ENCODE measurements around the gene CAST.

The CAST gene

DNA sequence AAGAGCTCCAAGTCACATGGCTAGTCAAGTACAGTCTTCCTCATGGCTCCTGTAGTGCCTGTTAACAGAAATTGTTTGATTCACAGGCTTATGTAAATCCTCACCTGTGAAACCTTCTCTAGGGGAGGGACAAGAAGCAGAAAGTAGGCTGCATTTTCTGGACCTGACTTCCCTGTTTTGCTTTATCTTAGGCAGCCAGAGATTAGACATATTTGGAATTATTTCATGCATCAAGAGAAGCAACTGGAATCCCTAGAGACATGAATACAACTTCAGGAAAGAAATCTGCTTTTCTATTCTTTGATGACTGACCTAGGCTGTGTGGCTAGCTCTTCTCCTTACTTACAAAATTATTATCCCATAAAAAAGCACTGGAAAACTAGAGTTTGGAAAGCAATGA, 52.3 kb downstream of the CAST start:
- FAIRE-seq (no peak), DNase-seq (ENCODE audit: insufficient read length, low spot score) (no peak)
- TF ChIP-seq SPI1 (IDR thresholded peaks at IDR 0.05; ENCODE audit: low read depth, low read length) = no peak
- TF ChIP-seq POLR2A (IDR thresholded peaks at IDR 0.05; ENCODE audit: low read depth, low read length) = no peak
- no peak for TF ChIP-seq POLR2AphosphoS5 (IDR thresholded peaks at IDR 0.05; ENCODE audit: low read depth, low read length)
- TF ChIP-seq POU2F2 (IDR thresholded peaks at IDR 0.05; ENCODE audit: low read depth, low read length) = no peak

DNA sequence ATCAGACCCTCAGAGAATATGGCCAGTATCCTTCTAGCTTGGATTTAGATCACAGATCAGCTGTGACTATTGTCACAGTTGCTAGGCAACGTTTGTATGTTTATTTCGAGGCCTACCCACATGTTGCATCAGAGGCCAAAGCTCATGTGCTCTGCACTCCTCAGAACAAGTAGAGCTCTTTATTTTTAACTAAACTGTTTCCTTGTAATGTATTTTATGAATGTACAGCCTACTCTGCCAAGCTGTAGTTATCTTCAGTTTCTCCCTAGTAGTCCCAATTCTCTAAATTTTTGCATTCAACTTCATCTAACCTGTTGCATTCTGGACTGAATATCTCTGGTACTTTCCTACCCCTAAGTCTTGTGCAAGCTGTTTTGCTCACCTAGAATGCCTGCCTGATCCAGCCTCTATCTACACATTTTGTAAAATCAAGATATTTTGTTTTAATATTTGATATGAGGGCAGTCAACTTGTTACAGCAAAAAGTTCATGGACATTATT, 52.8 kb downstream of the CAST start:
- TF ChIP-seq SPI1 (IDR thresholded peaks at IDR 0.05; ENCODE audit: low read depth, low read length) (no peak), POLR2AphosphoS5 (IDR thresholded peaks at IDR 0.05; ENCODE audit: low read depth, low read length) (no peak), TAF1 (IDR thresholded peaks at IDR 0.05; ENCODE audit: low read depth, low read length) (no peak), POU2F2 (IDR thresholded peaks at IDR 0.05; ENCODE audit: low read depth, low read length) (no peak), POLR2A (IDR thresholded peaks at IDR 0.05; ENCODE audit: low read depth, low read length) (no peak), PAX5 (IDR thresholded peaks at IDR 0.05; ENCODE audit: insufficient read depth, low read length, severe bottlenecking) (no peak)
- FAIRE-seq (no peak), DNase-seq (ENCODE audit: insufficient read length, low spot score) (no peak)

DNA sequence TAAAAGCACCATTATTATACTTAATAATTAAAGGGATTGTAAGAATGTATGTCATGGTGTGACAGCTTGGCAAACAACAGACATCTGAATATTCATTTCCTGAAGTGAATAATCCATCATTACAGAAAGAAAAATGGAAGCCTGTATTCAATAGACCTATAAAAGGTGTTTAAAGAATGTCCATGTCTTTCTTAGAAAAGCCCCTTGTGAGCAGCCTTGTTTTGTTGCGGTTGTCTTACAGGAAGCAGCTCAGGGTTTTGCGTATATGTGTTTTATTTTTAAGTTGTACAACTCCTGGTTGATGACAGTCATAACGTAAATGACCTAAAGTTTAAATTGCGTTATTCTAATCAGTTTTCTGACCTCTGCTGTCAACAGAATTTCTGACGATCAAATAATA, 53.8 kb downstream of the CAST start:
- FAIRE-seq (no peak), DNase-seq (ENCODE audit: insufficient read length, low spot score) (no peak)
- TF ChIP-seq PAX5 (IDR thresholded peaks at IDR 0.05; ENCODE audit: insufficient read depth, low read length, severe bottlenecking) = no peak
- no peak for TF ChIP-seq POLR2AphosphoS5 (IDR thresholded peaks at IDR 0.05; ENCODE audit: low read depth, low read length)
- TF ChIP-seq POLR2A (IDR thresholded peaks at IDR 0.05; ENCODE audit: low read depth, low read length) = no peak
- TF ChIP-seq TAF1 (IDR thresholded peaks at IDR 0.05; ENCODE audit: low read depth, low read length) = no peak
- no peak for TF ChIP-seq SPI1 (IDR thresholded peaks at IDR 0.05; ENCODE audit: low read depth, low read length)
- TF ChIP-seq POU2F2 (IDR thresholded peaks at IDR 0.05; ENCODE audit: low read depth, low read length) = no peak

DNA sequence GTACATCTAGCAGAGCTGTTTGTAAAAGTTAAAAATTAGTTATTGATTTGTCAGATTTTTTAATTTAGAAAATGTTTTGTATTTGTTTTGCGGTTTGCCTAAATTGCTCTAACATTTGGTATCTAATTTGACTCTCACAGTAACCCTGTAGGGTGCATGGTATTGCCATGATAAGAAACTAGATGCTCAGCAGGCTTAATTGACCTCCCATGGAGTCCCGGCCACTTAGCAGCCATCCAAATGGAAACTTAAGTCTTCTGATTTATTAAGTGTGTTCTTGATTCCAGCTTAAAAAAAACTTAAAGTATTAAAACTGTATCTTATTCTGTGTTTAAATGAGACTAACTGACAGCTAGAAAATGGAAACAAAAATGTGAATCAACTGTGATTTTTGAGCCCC, 54.5 kb downstream of the CAST start:
- FAIRE-seq (no peak), DNase-seq (ENCODE audit: insufficient read length, low spot score) (no peak)
- TF ChIP-seq SPI1 (IDR thresholded peaks at IDR 0.05; ENCODE audit: low read depth, low read length) (no peak), PAX5 (IDR thresholded peaks at IDR 0.05; ENCODE audit: insufficient read depth, low read length, severe bottlenecking) (no peak), TAF1 (IDR thresholded peaks at IDR 0.05; ENCODE audit: low read depth, low read length) (no peak), POLR2A (IDR thresholded peaks at IDR 0.05; ENCODE audit: low read depth, low read length) (no peak), POLR2AphosphoS5 (IDR thresholded peaks at IDR 0.05; ENCODE audit: low read depth, low read length) (no peak), POU2F2 (IDR thresholded peaks at IDR 0.05; ENCODE audit: low read depth, low read length) (no peak)

DNA sequence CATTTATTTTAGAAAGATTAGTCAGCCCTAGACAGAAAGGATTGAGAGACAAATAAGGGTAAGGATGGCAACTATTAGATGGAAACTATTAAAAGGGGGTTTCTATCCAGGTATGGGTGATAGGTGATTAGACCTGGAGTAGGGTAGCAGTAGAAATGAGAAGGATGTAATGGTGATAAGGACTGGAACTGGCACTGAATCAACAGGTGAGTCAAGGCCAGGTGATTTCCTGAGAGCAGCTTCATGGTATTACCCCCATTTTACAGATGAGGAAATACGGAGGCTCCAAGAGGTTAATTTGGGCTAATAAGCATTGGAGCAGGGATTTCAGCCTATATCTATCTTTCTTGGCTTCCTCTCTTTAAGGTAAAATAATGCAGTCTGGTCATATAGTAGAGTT, 55.7 kb downstream of the CAST start:
- FAIRE-seq = no peak
- TF ChIP-seq POLR2A (IDR thresholded peaks at IDR 0.05; ENCODE audit: low read depth, low read length) = no peak
- no peak for TF ChIP-seq POLR2AphosphoS5 (IDR thresholded peaks at IDR 0.05; ENCODE audit: low read depth, low read length)
- TF ChIP-seq SPI1 (IDR thresholded peaks at IDR 0.05; ENCODE audit: low read depth, low read length) = no peak
- TF ChIP-seq TAF1 (IDR thresholded peaks at IDR 0.05; ENCODE audit: low read depth, low read length) = no peak
- TF ChIP-seq POU2F2 (IDR thresholded peaks at IDR 0.05; ENCODE audit: low read depth, low read length) = no peak
- TF ChIP-seq PAX5 (IDR thresholded peaks at IDR 0.05; ENCODE audit: insufficient read depth, low read length, severe bottlenecking) = no peak
- no peak for DNase-seq (ENCODE audit: insufficient read length, low spot score)

DNA sequence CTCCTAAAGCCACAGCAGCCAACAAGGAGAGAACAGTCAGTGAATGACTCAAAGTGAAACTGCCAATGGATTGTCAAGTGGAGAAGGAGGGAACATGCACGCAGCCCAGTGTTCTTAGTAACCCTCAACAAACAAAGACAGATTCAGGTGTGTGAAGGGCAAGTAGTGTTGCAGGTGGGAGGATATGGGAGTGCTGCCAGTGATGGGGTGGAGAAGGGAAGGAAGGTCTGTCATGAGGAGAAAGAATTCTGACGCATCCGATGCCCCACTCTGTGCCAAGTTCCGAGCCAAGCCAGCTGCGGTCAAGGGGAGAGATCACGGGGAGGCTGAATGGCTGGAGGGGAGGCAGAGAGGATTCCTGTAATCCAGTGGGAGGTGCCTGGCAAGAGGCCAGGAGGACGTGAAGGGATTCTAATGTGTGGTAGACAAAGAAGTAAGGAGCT, 56.5 kb downstream of the CAST start:
- DNase-seq (ENCODE audit: insufficient read length, low spot score) (no peak), FAIRE-seq (no peak)
- TF ChIP-seq PAX5 (IDR thresholded peaks at IDR 0.05; ENCODE audit: insufficient read depth, low read length, severe bottlenecking) = no peak
- no peak for TF ChIP-seq TAF1 (IDR thresholded peaks at IDR 0.05; ENCODE audit: low read depth, low read length)
- TF ChIP-seq POLR2AphosphoS5 (IDR thresholded peaks at IDR 0.05; ENCODE audit: low read depth, low read length) = no peak
- no peak for TF ChIP-seq POU2F2 (IDR thresholded peaks at IDR 0.05; ENCODE audit: low read depth, low read length)
- no peak for TF ChIP-seq POLR2A (IDR thresholded peaks at IDR 0.05; ENCODE audit: low read depth, low read length)
- no peak for TF ChIP-seq SPI1 (IDR thresholded peaks at IDR 0.05; ENCODE audit: low read depth, low read length)

DNA sequence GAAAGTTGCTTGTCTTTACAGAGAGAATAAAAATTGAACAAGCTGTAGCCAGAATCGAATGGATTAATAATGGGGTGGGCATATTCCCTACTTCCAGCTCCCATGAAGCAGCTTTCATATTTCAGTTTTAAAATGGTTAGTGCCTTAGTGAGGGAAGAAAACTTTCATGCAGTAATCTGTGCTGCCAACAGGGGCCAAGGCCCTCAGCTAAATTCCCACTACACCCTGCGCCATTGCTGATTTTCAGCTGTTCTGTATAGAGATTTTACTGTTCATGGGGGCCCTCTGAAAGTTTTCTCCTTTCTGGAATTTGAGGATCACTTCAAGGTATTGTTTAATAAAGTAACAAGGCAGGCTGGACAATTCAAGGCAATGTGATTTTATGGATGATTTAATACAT, 58.2 kb downstream of the CAST start:
- TF ChIP-seq PAX5 (IDR thresholded peaks at IDR 0.05; ENCODE audit: insufficient read depth, low read length, severe bottlenecking) (no peak), SPI1 (IDR thresholded peaks at IDR 0.05; ENCODE audit: low read depth, low read length) (no peak), POLR2A (IDR thresholded peaks at IDR 0.05; ENCODE audit: low read depth, low read length) (no peak), POU2F2 (IDR thresholded peaks at IDR 0.05; ENCODE audit: low read depth, low read length) (no peak), TAF1 (IDR thresholded peaks at IDR 0.05; ENCODE audit: low read depth, low read length) (no peak), POLR2AphosphoS5 (IDR thresholded peaks at IDR 0.05; ENCODE audit: low read depth, low read length) (no peak)
- DNase-seq (ENCODE audit: insufficient read length, low spot score) (no peak), FAIRE-seq (no peak)

DNA sequence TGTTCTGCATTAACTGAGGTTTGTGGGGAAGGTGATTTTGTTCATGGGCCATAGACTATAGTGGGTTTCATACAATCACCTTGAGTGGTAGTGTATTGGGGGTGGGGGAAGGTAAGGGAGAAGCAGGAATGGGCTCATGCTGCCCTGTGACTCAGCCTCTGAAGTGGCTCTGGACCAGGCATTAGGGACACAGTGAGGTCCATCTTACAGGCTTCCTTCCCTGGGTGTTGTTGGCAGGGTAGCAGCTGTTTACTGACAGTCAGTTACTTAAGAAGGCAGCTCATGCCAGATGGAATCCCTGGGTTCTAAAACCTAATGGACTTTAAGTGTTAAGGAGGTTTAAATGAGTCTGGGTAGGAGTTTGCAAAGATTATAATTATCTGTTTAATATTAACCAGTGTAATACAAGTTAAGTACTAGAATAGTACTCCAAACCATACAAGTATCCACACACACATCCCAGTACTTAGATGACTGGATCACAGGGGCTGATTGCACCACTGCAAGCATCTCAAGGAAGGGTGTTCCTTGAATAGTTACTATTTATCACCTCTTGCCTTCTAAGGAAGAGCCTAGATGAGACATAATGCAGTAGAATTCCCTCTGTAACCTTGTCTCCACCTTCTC, 59.3 kb downstream of the CAST start:
- FAIRE-seq (no peak), DNase-seq (ENCODE audit: insufficient read length, low spot score) (no peak)
- no peak for TF ChIP-seq POLR2A (IDR thresholded peaks at IDR 0.05; ENCODE audit: low read depth, low read length)
- no peak for TF ChIP-seq POLR2AphosphoS5 (IDR thresholded peaks at IDR 0.05; ENCODE audit: low read depth, low read length)
- TF ChIP-seq SPI1 (IDR thresholded peaks at IDR 0.05; ENCODE audit: low read depth, low read length) = no peak

DNA sequence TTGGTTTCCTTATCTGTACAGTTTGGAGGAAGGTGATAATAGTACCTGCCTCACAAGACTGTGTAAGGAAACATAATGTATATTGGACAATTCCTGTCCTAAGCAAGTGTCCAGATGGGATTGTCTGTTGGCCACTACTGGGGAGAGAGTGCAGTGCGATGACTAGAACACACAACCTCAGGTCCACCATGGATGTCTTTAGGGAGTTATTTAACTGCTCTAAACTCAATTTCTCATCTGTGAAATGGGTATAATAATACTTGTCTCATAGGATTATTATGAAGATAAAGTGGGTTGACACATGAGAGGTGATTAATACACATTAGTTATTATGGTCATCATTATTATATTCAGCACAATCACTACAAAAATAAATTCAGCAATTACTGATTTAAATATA, 63.1 kb downstream of the CAST start:
- TF ChIP-seq POLR2A (IDR thresholded peaks at IDR 0.05; ENCODE audit: low read depth, low read length) (no peak), PAX5 (IDR thresholded peaks at IDR 0.05; ENCODE audit: insufficient read depth, low read length, severe bottlenecking) (no peak), POLR2AphosphoS5 (IDR thresholded peaks at IDR 0.05; ENCODE audit: low read depth, low read length) (no peak), POU2F2 (IDR thresholded peaks at IDR 0.05; ENCODE audit: low read depth, low read length) (no peak), TAF1 (IDR thresholded peaks at IDR 0.05; ENCODE audit: low read depth, low read length) (no peak), SPI1 (IDR thresholded peaks at IDR 0.05; ENCODE audit: low read depth, low read length) (no peak)
- FAIRE-seq (no peak), DNase-seq (ENCODE audit: insufficient read length, low spot score) (no peak)

DNA sequence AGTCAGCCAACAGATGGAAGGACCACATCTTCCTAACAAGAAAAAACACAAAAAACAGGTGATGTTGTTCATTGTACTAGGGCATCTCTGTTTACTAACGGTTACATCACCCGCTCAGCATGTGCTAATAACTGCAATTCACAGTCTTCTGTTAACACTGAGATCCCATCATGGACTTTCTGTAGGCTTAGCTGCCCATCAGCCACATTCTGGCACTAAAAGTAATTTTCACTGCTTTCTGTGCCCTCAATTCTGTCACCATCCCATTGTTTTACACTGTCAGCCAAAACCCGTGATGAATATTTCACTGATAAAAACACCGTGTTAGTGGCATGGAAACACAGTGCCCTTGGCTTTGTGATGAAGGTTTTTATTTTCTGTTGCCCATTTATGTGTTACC, 64.6 kb downstream of the CAST start:
- DNase-seq (ENCODE audit: insufficient read length, low spot score) = no peak
- TF ChIP-seq POLR2AphosphoS5 (IDR thresholded peaks at IDR 0.05; ENCODE audit: low read depth, low read length) (no peak), SPI1 (IDR thresholded peaks at IDR 0.05; ENCODE audit: low read depth, low read length) (no peak), TAF1 (IDR thresholded peaks at IDR 0.05; ENCODE audit: low read depth, low read length) (no peak)
- FAIRE-seq = peak; percentile 40

Data from GM12891 (cell line).